Tibial artery (tissue), 4 donors: ENCODE results near the gene SERPINA3.
"Not testable (repeated sequence)": the region's sequence is repeated elsewhere in the genome, so short reads cannot be mapped to it uniquely, and the experiment has no call there.

Experiments used
- DNase-seq, 2 donors: peaks; one replicate each; pipeline ENCODE4 v3.0.0-alpha.2; 2019
- H3K27ac ChIP-seq, 2 donors: fragments of 200-600 bp; sonication (generic) in 1 of 2; 1 replicate in 1 of 2; 2 replicates in 1 of 2; pipeline ENCODE4 v1.5.1; 2018 to 2019; ENCODE audit warnings: mild to moderate bottlenecking in 1 of 2
- H3K27me3 ChIP-seq, 2 donors: fragments of 200-600 bp; sonication (generic) in 1 of 2; one replicate each; pipeline versions ENCODE4 v1.5.1 to v1.6.0; 2016 to 2019
- H3K36me3 ChIP-seq, 3 donors: fragments of 200-600 bp; sonication (generic) in 2 of 3; one replicate each; pipeline ENCODE4 v1.5.1; 2016 to 2019; ENCODE audit warnings: mild to moderate bottlenecking in 2 of 3
- H3K4me1 ChIP-seq, 4 donors: fragments of 200-600 bp; sonication (generic) in 2 of 4; 1 replicate in 3 of 4; 2 replicates in 1 of 4; pipeline ENCODE4 v1.5.1; 2016 to 2019
- H3K4me3 ChIP-seq, 2 donors: fragments of 200-600 bp; sonication (generic) in 1 of 2; 1 replicate in 1 of 2; 2 replicates in 1 of 2; pipeline ENCODE4 v1.5.1; 2018 to 2019; ENCODE audit warnings: mild to moderate bottlenecking in 2 of 2
- H3K9me3 ChIP-seq, 3 donors: fragments of 200-600 bp; sonication (generic) in 1 of 3; one replicate each; pipeline ENCODE4 v1.5.1; 2016 to 2019
- intact Hi-C: fragments of 100-400 bp; cut with DNase I; formaldehyde crosslinking; loops from one replicate; pipeline ENCODE4 v1.15.0; 2023; ENCODE audit warnings: low total_unique reads
- TF ChIP-seq, protein P1 (sequence below), 2 experiments: fragments of 200-600 bp in 1 of 2; fragments of 450-650 bp in 1 of 2; IDR thresholded peaks; one replicate each; pipeline ENCODE4 v1.5.1; 2017 to 2019; ENCODE audit warnings: antibody characterized with exemption in 2 of 2, mild to moderate bottlenecking in 1 of 2, moderate library complexity in 1 of 2

SERPINA3 gene

GRCh38 chr14:94605361-94605760 lies 6.8 kb upstream of the SERPINA3 start:
- intact Hi-C loops: no loop called here
- TF ChIP-seq, protein P1, sequence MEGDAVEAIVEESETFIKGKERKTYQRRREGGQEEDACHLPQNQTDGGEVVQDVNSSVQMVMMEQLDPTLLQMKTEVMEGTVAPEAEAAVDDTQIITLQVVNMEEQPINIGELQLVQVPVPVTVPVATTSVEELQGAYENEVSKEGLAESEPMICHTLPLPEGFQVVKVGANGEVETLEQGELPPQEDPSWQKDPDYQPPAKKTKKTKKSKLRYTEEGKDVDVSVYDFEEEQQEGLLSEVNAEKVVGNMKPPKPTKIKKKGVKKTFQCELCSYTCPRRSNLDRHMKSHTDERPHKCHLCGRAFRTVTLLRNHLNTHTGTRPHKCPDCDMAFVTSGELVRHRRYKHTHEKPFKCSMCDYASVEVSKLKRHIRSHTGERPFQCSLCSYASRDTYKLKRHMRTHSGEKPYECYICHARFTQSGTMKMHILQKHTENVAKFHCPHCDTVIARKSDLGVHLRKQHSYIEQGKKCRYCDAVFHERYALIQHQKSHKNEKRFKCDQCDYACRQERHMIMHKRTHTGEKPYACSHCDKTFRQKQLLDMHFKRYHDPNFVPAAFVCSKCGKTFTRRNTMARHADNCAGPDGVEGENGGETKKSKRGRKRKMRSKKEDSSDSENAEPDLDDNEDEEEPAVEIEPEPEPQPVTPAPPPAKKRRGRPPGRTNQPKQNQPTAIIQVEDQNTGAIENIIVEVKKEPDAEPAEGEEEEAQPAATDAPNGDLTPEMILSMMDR (IDR thresholded peaks at IDR 0.05): no peak
- no peak overlapping the region for H3K27ac ChIP-seq

GRCh38 chr14:94608966-94609365 lies 3.2 kb upstream of the SERPINA3 start:
- H3K27me3 ChIP-seq, H3K9me3 ChIP-seq, H3K4me3 ChIP-seq, intact Hi-C loops, H3K4me1 ChIP-seq, H3K36me3 ChIP-seq, H3K27ac ChIP-seq: not testable (repeated sequence)
- DNase-seq: peak in 1 of 2 donors; percentile 0

More at GRCh38 chr14:94605361-94605760, 6.8 kb upstream of the SERPINA3 start:
- Histone ChIP-seq H3K4me1 (peaks cover 0 to 25% (median 14%) of the 10 kb centered on the region in 4 donors), H3K36me3 (no peaks in the 10 kb centered on the region), H3K27me3 (no peaks in the 10 kb centered on the region), H3K9me3 (no peaks in the 10 kb centered on the region), H3K4me3 (no peak overlapping the region)
- DNase-seq: no peak

DNA sequence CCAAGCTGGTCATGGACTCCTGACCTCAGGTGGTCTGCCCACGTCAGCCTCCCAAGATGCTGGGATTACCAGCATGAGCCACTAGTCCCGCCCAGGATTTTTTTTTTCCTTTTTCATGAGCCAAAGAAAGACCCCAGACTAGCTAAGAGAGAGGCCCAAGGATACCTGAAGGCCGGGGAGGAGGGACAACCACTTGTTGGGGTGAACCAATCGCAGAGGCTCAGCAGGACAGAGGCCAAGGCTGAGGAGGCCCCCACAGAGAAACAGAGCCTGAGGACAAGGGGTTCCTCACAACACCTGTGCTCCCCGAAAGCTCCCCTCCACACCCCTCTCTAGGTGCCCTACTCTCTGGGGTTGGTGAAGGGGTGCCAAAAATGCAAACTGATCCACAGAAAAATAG lies 1.0 kb upstream of the SERPINA3 start:
- H3K36me3 ChIP-seq: peaks cover 0 to 7% (median 2%) of the 10 kb centered on the region in 3 donors
- no peaks in the 10 kb centered on the region for H3K27me3 ChIP-seq
- DNase-seq: no peak
- peaks cover 0 to 4% (median 0%) of the 10 kb centered on the region in 4 donors for H3K4me1 ChIP-seq
- H3K4me3 ChIP-seq: no peak overlapping the region
- TF ChIP-seq, protein P1 (IDR thresholded peaks at IDR 0.05): no peak
- H3K9me3 ChIP-seq: no peaks in the 10 kb centered on the region
- H3K27ac ChIP-seq: no peak overlapping the region
- intact Hi-C loops: no loop called here

- Histone ChIP-seq H3K4me1 (peaks cover 0 to 4% (median 0%) of the 10 kb centered on the region in 4 donors), H3K36me3 (peaks cover 0 to 20% (median 16%) of the 10 kb centered on the region in 3 donors), H3K27ac (no peak overlapping the region), H3K4me3 (peak overlapping the region in 1 of 2 donors; percentile 14), H3K9me3 (peaks cover 0 to 13% (median 10%) of the 10 kb centered on the region in 3 donors), H3K27me3 (no peaks in the 10 kb centered on the region)
- peak in 1 of 2 donors; percentile 31 for DNase-seq
- TF ChIP-seq, protein P1 (IDR thresholded peaks at IDR 0.05): no peak
- intact Hi-C loops: no loop called here
These were observed 676 bp downstream of the SERPINA3 start for GRCh38 chr14:94612580-94613554.

GRCh38 chr14:94613720-94614644 lies 1.8 kb downstream of the SERPINA3 start:
- peak in 1 of 2 donors; percentile 15 for DNase-seq
- Histone ChIP-seq H3K4me3 (no peak overlapping the region), H3K36me3 (peaks cover 0 to 28% (median 27%) of the 10 kb centered on the region in 3 donors), H3K27ac (no peak overlapping the region), H3K9me3 (peaks cover 0 to 24% (median 21%) of the 10 kb centered on the region in 3 donors), H3K27me3 (no peaks in the 10 kb centered on the region), H3K4me1 (peaks cover 0 to 4% (median 0%) of the 10 kb centered on the region in 4 donors)
- intact Hi-C loops: no loop called here
- TF ChIP-seq, protein P1 (IDR thresholded peaks at IDR 0.05): no peak
